Anterior cingulate cortex (tissue), 58 donors: Measurements from ENCODE around the gene AP1AR.

Experiments used
- DNase-seq, 58 donors: peaks; one replicate each; lab custom pipeline; 2025; lab: John Stamatoyannopoulos, UW

AP1AR gene

GRCh38 chr4:112219826-112220366 is 11.7 kb upstream of the AP1AR start:
- DNase-seq: no peak

GRCh38 chr4:112222219-112222955 is 9.2 kb upstream of the AP1AR start:
- no peak for DNase-seq

- DNase-seq: no peak
Observed at GRCh38 chr4:112225157-112225556, 6.4 kb upstream of the AP1AR start.

GRCh38 chr4:112230879-112231778 is 458 bp upstream of the AP1AR start:
- DNase-seq: peak; percentile 82 to 98 (median 96)

GRCh38 chr4:112234952-112235609 is 3.5 kb downstream of the AP1AR start:
- DNase-seq: peak in 42 of 58 donors; percentile 1 to 70 (median 31)

GRCh38 chr4:112236040-112236439 is 4.5 kb downstream of the AP1AR start:
- no peak for DNase-seq

- DNase-seq: no peak
Observed at GRCh38 chr4:112238833-112239232, 7.2 kb downstream of the AP1AR start.

- no peak for DNase-seq
Observed at GRCh38 chr4:112245383-112245782, 13.8 kb downstream of the AP1AR start.

- no peak for DNase-seq
Observed at GRCh38 chr4:112247021-112247420, 15.4 kb downstream of the AP1AR start.

- no peak for DNase-seq
Observed at GRCh38 chr4:112251019-112251643, 19.5 kb downstream of the AP1AR start.

GRCh38 chr4:112252234-112252633 is 20.6 kb downstream of the AP1AR start:
- DNase-seq: peak in 1 of 58 donors; percentile 2

GRCh38 chr4:112253382-112254000 is 21.9 kb downstream of the AP1AR start:
- no peak for DNase-seq

GRCh38 chr4:112257098-112257497 is 25.5 kb downstream of the AP1AR start:
- DNase-seq: no peak

GRCh38 chr4:112266823-112267222 is 35.2 kb downstream of the AP1AR start:
- DNase-seq: no peak

- DNase-seq: no peak
Observed at GRCh38 chr4:112270051-112270450, 38.5 kb downstream of the AP1AR start.

GRCh38 chr4:112270640-112271421 is 39.2 kb downstream of the AP1AR start:
- DNase-seq: no peak

GRCh38 chr4:112272292-112272691 is 40.7 kb downstream of the AP1AR start:
- DNase-seq: no peak

- no peak for DNase-seq
Observed at GRCh38 chr4:112274959-112275358, 43.4 kb downstream of the AP1AR start.

- DNase-seq: no peak
Observed at GRCh38 chr4:112276113-112276512, 44.5 kb downstream of the AP1AR start.
